BLaER1 (cell line): Measurements from ENCODE around the gene BNIP5.

Experiments
- H3K27ac ChIP-seq: shearing (Covaris generic); formaldehyde crosslinking; 2 replicates; pipeline ENCODE4 v1.8.1; 2022
- H3K27me3 ChIP-seq: shearing (Covaris generic); formaldehyde crosslinking; 2 replicates; pipeline ENCODE4 v1.8.1; 2022
- H3K36me3 ChIP-seq: shearing (Covaris generic); formaldehyde crosslinking; 2 replicates; pipeline ENCODE4 v1.8.1; 2022
- H3K4me1 ChIP-seq: shearing (Covaris generic); formaldehyde crosslinking; 2 replicates; pipeline ENCODE4 v1.8.1; 2022
- H3K4me2 ChIP-seq: shearing (Covaris generic); formaldehyde crosslinking; 2 replicates; pipeline ENCODE4 v1.8.1; 2022
- H3K4me3 ChIP-seq: shearing (Covaris generic); formaldehyde crosslinking; 2 replicates; pipeline ENCODE4 v1.8.1; 2022
- H3K9ac ChIP-seq: shearing (Covaris generic); formaldehyde crosslinking; 2 replicates; pipeline ENCODE4 v1.8.1; 2022
- H3K9me3 ChIP-seq: shearing (Covaris generic); formaldehyde crosslinking; 2 replicates; pipeline ENCODE4 v1.8.1; 2022
- H4K20me1 ChIP-seq: shearing (Covaris generic); formaldehyde crosslinking; 2 replicates; pipeline ENCODE4 v1.8.1; 2022
- Cebpa-rat ChIP-seq: shearing (Covaris generic); IDR thresholded peaks from 2 replicates; pipeline ENCODE4 v1.8.1; 2022

BNIP5 gene

DNA sequence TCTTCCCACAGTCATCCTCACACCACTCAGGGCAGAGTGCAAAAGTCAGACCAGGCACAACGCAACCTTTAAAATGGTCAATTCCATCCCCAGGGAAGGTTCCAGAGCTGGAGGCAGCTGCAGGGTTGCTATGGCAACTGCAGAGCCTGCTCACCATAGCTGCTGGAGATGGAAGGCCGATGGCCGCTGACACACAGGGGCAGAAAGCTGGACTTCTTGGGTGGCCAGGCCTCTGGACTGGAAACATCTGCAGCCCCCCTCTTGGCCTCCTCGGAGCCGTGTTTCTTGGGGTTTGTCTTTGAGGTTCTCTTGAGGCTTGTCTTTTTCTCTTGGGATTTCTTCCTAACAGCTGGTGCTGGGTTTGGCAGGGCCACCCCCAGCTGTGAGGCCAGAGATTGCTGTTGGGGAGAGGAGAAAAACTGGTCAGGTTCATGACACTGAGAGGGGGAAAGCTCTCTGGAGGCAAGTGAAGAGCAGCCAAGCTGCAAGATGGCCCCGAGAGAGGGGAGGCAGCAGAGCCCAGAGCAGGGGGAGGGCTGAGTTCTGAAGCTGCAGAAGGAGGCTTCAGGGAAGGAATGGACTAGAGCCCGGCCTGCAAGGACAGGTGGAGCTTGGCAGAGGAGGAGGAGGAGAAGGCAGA lies 10.2 kb downstream of the BNIP5 start:
- H3K4me3 ChIP-seq, result peak overlapping the region; percentile 2; the same call in 1 of the 2 replicates
- H4K20me1 ChIP-seq, result no peaks in the 10 kb centered on the region
- TF ChIP-seq Cebpa-rat, result no peak
- peaks cover 93% of the 10 kb centered on the region for H3K4me1 ChIP-seq
- H3K9me3 ChIP-seq, result no peaks in the 10 kb centered on the region
- peak overlapping the region; percentile 89 for H3K4me2 ChIP-seq
- H3K27me3 ChIP-seq, result no peaks in the 10 kb centered on the region
- peak overlapping the region; percentile 44; the same call in 1 of the 2 replicates for H3K27ac ChIP-seq
- H3K36me3 ChIP-seq, result no peaks in the 10 kb centered on the region
- H3K9ac ChIP-seq, result no peak overlapping the region; the same call in 1 of the 2 replicates

GRCh38 chr6:36324715-36325114 lies 12.0 kb downstream of the BNIP5 start:
- no peaks in the 10 kb centered on the region for H3K27me3 ChIP-seq

DNA sequence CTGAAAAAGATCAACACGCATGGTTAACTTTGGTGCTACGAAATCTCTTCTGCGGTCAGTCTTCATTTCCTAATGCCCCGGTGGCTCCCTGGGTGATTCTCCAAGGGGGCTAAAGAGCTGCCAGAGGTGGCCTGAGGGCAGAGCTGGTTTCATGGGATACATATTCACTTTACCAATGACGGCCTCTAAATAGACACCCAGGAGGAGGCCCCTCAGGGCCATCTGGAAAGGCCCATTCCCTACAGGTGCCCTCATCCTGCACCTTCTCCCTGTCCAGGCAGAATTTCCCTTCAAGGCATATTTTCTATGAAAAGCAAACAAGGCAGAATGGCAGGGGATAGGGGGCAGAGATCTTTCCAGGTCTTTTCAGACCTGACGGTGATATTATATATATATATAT lies 12.5 kb downstream of the BNIP5 start:
- no peaks in the 10 kb centered on the region for H3K9me3 ChIP-seq
- no peaks in the 10 kb centered on the region for H3K27me3 ChIP-seq
- no peak overlapping the region for H3K4me3 ChIP-seq
- TF ChIP-seq Cebpa-rat, result no peak
- peak overlapping the region; percentile 65 for H3K4me2 ChIP-seq
- H3K36me3 ChIP-seq, result no peaks in the 10 kb centered on the region
- H3K27ac ChIP-seq, result no peak overlapping the region
- H3K4me1 ChIP-seq, result peaks cover 74% of the 10 kb centered on the region
- H3K9ac ChIP-seq, result no peak overlapping the region
- no peaks in the 10 kb centered on the region for H4K20me1 ChIP-seq

More at GRCh38 chr6:36324715-36325114, 12.0 kb downstream of the BNIP5 start:
- H4K20me1 ChIP-seq, result no peaks in the 10 kb centered on the region
- no peaks in the 10 kb centered on the region for H3K9me3 ChIP-seq
- peak overlapping the region; percentile 89 for H3K4me2 ChIP-seq
- H3K9ac ChIP-seq, result no peak overlapping the region
- H3K27ac ChIP-seq, result peak overlapping the region; percentile 49; the same call in 1 of the 2 replicates
- H3K36me3 ChIP-seq, result no peaks in the 10 kb centered on the region
- no peak overlapping the region for H3K4me3 ChIP-seq
- peaks cover 80% of the 10 kb centered on the region for H3K4me1 ChIP-seq
- no peak for TF ChIP-seq Cebpa-rat

DNA sequence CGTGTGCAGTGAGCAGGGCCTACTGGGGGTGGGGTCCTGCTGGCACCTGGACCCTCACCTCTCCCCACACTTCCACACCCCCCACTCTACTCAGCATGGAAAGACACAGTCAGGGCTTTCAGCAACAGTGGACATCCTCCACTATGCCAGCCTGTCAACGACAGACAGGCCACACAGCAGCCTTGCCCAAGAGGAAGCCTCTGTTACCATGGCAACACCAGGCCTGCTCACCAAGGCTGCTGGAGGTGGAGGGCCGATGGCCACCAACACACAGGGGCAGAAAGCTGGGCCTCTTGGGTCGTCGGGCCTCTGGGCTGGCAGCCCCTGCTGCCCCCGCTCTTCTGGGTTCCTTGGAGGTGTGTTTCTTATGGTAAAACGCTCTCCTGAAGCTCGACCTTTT lies 13.6 kb downstream of the BNIP5 start:
- Histone ChIP-seq H3K27me3 (no peaks in the 10 kb centered on the region), H3K9ac (no peak overlapping the region), H3K4me3 (no peak overlapping the region), H3K4me2 (peak overlapping the region; percentile 65), H3K4me1 (peaks cover 63% of the 10 kb centered on the region), H4K20me1 (no peaks in the 10 kb centered on the region), H3K9me3 (no peaks in the 10 kb centered on the region), H3K36me3 (no peaks in the 10 kb centered on the region), H3K27ac (peak overlapping the region; percentile 5; the same call in 1 of the 2 replicates)
- TF ChIP-seq Cebpa-rat, result no peak

GRCh38 chr6:36322591-36322990 lies 14.1 kb downstream of the BNIP5 start:
- H3K4me2 ChIP-seq, result peak overlapping the region; percentile 65
- no peak for TF ChIP-seq Cebpa-rat
- H3K4me3 ChIP-seq, result no peak overlapping the region
- H3K9me3 ChIP-seq, result no peaks in the 10 kb centered on the region
- no peaks in the 10 kb centered on the region for H3K36me3 ChIP-seq
- no peaks in the 10 kb centered on the region for H3K27me3 ChIP-seq
- no peak overlapping the region for H3K27ac ChIP-seq
- H3K4me1 ChIP-seq, result peaks cover 58% of the 10 kb centered on the region
- H4K20me1 ChIP-seq, result no peaks in the 10 kb centered on the region
- H3K9ac ChIP-seq, result no peak overlapping the region

DNA sequence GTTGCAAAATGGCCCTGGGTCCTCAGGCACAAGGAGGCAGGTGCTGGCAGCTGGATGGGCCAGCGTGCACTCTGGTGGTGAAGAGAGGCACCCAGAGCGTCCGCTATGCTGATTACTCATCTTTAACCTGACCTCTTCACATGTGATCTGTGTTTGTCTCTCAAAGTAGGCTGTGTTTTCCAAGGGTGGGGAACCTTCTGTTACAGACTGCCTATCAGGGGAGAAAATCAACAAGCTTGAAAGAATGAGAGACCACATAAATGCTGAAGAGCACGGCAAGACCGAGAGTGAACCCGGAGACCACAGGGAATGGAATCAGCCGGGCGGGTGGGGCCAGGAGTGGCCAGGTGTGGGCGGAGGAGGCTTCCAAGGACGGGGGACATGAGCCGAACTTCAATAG lies 16.2 kb downstream of the BNIP5 start:
- peaks cover 37% of the 10 kb centered on the region for H3K4me1 ChIP-seq
- no peak overlapping the region for H3K4me2 ChIP-seq
- no peaks in the 10 kb centered on the region for H3K36me3 ChIP-seq
- no peaks in the 10 kb centered on the region for H4K20me1 ChIP-seq
- H3K27ac ChIP-seq, result no peak overlapping the region
- no peak overlapping the region for H3K9ac ChIP-seq
- TF ChIP-seq Cebpa-rat, result no peak
- H3K27me3 ChIP-seq, result no peaks in the 10 kb centered on the region
- H3K4me3 ChIP-seq, result no peak overlapping the region
- H3K9me3 ChIP-seq, result no peaks in the 10 kb centered on the region

DNA sequence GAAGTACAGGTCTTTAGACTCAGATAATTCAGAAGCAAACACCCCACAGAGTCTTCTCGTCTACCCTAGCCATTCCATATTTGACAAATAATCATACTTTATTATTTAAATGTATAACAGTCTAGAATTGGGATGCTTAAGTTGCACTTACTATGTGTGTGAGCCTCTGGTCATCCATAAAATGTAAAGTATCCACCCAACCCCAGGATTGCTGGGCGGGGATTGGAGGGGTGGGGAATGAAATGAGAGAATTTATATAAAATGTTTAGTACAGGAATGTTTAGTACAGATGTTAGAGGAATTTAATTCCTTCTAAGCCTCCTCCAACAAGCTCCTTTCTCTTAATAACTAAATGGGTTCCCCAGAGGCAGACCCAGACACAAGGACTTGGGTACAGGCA lies 16.9 kb downstream of the BNIP5 start:
- Histone ChIP-seq H3K36me3 (no peaks in the 10 kb centered on the region), H3K4me3 (no peak overlapping the region), H3K27me3 (no peaks in the 10 kb centered on the region), H3K9me3 (no peaks in the 10 kb centered on the region), H3K4me1 (peaks cover 31% of the 10 kb centered on the region), H4K20me1 (no peaks in the 10 kb centered on the region), H3K27ac (no peak overlapping the region), H3K9ac (no peak overlapping the region), H3K4me2 (no peak overlapping the region)
- TF ChIP-seq Cebpa-rat, result no peak

GRCh38 chr6:36319436-36319762 lies 17.3 kb downstream of the BNIP5 start:
- H3K4me2 ChIP-seq, result no peak overlapping the region
- H3K9ac ChIP-seq, result no peak overlapping the region
- H4K20me1 ChIP-seq, result no peaks in the 10 kb centered on the region
- H3K9me3 ChIP-seq, result no peaks in the 10 kb centered on the region
- no peaks in the 10 kb centered on the region for H3K36me3 ChIP-seq
- no peak overlapping the region for H3K27ac ChIP-seq
- H3K27me3 ChIP-seq, result no peaks in the 10 kb centered on the region
- peaks cover 27% of the 10 kb centered on the region for H3K4me1 ChIP-seq
- no peak for TF ChIP-seq Cebpa-rat
- no peak overlapping the region for H3K4me3 ChIP-seq

- Histone ChIP-seq H3K9ac (no peak overlapping the region), H3K36me3 (no peaks in the 10 kb centered on the region), H3K27me3 (no peaks in the 10 kb centered on the region), H3K27ac (no peak overlapping the region), H3K9me3 (no peaks in the 10 kb centered on the region), H3K4me3 (no peak overlapping the region), H3K4me2 (no peak overlapping the region), H4K20me1 (no peaks in the 10 kb centered on the region), H3K4me1 (peaks cover 26% of the 10 kb centered on the region)
- no peak for TF ChIP-seq Cebpa-rat
These were observed 17.8 kb downstream of the BNIP5 start for GRCh38 chr6:36318690-36319435.

DNA sequence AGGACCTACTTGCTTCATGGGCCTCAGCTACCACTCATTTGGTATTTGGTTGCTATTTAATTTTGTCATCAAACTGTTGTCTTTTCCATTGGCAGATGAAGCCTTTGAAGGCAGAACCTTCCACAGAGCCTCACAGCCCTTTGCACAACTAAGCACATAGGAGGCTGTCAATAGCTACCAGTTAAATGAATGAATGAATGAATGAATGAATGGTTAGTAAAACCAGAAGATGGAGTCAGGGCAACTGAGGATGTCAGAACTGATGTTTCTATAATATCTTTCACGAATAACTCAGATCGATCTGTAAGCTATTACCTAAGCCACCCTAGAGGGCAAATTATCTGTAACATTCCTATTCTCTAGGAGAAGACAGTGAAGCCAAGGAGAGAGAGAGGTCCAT lies 19.1 kb downstream of the BNIP5 start:
- H3K9ac ChIP-seq, result no peak overlapping the region
- H3K4me2 ChIP-seq, result no peak overlapping the region
- no peaks in the 10 kb centered on the region for H3K36me3 ChIP-seq
- H3K4me1 ChIP-seq, result peaks cover 26% of the 10 kb centered on the region
- H3K27me3 ChIP-seq, result no peaks in the 10 kb centered on the region
- no peak for TF ChIP-seq Cebpa-rat
- H3K27ac ChIP-seq, result no peak overlapping the region
- no peaks in the 10 kb centered on the region for H4K20me1 ChIP-seq
- H3K4me3 ChIP-seq, result no peak overlapping the region
- no peaks in the 10 kb centered on the region for H3K9me3 ChIP-seq
